CD4-positive, alpha-beta T cell treated with Interleukin-15 for 4 hours (primary cell): ENCODE measurements around the gene CTSZ.
"Not testable (repeated sequence)": the region's sequence is repeated elsewhere in the genome, so short reads cannot be mapped to it uniquely, and the experiment has no call there.

Experiments
- DNase-seq: peaks from one replicate; pipeline ENCODE4 v3.0.0-alpha.2; 2020; ENCODE audit warnings: low spot score

The CTSZ gene

DNA sequence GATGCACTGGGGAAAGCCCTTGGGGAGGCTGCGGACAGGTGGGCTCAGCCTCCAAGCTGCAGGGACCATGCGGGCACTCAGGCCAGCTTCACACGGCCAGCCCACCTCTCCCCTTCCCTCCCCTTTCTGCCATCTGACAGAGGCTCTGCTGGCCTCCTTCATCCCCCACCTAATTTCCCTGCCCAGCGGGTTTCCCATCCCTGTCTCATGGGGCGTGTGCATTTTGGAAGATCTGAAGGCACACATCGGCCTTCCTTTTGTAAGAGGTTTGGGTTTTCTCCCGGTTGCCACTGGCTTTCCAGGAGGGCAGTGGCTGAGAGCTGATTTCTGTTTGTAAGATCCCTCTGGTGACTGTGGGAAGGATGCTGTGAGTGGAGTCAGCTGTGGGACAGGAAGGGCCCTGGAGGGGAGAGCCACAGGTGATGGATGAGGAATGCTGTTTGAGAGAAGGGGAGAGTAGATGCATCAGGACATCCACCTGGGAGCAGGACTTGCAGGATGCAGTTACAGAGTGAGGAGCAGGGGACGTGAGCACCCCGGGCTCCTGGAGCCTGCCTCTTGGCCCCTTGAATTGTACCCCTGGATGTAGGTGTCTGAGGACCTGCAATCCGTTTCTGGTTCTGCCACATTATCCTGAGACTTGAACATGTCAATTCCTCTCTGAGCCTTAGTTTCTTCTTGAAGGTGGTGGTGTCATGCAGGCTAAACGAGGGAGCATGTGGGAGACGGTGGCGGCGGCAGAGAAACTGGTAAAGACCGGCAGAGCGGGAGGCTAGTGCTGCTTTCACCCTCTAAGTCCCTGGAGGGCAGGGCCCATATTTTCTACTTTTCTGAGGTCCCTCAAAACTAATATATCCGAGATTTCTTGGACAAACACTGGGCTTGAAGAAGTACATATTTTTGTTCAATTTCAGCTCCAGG is 6.2 kb upstream of the CTSZ start:
- no peak for DNase-seq

- DNase-seq: not testable (repeated sequence)
Measured at GRCh38 chr20:59011874-59012157, 4.8 kb upstream of the CTSZ start.

DNA sequence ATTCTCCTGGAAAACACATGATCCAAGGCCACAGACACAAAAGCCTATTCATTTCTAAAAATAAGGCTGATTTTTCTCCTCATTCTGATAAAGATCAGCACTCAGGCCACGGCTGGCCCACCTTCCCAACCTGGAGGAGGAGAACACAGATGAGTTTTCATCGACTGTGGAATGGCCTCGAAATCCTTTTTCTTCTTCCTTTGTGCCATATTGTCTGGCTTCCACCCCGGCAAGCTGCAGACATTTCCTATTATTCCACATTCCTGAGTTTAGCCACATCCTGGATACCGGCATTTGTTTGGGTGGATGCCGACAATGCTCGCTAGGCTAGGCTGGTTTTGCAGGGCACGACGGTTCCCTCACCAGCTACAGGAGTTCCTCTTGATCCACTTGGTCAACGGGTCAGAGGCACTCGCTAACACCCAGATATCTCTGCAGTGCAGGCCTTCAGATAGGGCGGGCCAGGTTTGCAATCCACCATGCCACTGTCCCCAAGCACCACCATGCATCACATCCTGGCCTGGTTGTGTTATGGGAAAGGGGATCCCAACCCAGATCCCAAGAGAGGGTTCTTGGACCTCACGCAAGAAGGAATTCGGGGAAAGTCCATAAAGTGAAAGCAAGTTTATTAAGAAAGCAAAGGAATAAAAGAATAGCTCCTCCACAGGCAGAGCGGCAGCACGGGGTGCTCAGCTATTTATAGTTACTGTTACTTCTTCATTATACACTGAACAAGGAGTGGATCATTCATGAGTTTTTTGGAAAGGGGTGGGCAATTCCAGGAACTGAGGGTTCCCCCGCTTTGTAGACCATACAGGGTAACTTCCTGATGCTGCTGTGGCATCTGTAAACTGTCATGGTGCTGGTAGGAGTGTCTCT is 4.2 kb upstream of the CTSZ start:
- DNase-seq: peak; percentile 24

- DNase-seq: no peak
Measured at GRCh38 chr20:59010321-59010994, 3.4 kb upstream of the CTSZ start.

- no peak for DNase-seq
Measured at GRCh38 chr20:59008715-59009336, 1.8 kb upstream of the CTSZ start.

GRCh38 chr20:59007665-59008511 is 834 bp upstream of the CTSZ start:
- DNase-seq: no peak

DNA sequence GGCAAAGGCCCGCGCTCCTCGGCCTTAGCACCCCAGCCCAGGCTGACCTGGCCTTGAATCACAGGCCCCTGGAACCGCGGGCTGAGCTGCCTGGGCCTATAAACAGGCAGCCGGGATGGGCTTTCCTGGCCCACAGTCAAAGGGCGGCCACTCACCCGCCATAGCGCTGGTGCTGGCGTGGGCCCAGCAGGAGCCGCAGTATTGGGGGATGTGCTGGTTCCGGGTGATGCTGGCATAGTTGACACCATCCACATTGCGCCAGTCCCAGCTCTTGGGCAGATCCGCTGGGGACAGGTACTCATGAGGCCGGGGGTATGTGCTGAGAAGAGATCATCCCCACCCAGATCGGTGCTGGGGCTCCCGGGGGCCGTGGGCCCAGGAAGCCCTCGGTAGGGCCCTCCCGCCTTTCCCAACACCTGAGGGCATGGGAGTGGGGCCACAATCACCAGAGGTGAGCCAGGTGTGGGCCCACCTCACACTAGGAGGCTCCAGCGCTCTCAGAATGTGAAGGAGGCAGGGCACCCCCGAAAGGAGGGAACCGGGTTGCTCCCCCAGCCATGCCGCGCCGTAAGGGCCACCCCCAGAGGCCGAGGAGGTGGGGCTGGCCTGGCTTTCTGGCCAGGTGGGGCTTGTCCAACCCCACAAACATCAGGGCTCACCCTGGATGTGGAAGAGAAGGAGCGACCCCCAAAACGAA is 739 bp downstream of the CTSZ start:
- DNase-seq: no peak

DNA sequence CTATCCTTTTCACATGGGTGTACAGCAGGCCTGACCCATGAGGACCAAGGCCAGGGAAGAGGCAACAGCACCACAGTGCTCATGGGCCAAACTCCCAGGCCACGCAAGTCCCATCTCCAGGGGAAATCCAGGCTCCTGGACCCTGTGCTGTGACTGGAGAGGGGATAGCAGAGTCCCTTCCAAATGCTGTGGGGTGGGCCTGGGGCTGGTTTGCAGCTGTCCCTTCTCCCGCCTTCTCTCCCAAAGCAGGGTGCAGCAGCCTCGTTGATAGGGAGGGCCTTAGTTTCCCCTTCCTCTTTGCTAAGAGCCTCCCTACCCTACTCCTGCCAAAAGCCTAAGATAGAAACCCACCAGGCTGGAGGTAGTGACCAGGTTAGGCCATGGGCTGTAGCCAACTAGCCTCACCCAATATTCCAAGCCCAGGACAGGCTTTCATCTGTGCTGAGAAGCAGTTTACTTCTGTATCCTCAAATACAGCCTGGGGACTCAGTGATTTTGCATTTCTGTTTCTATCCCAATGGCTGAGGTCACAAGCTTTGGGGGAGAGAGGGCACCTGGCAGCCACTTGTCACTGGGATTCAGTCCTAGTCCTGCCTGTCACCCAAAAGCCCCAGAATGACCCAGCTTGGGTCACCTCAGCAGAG is 1.4 kb downstream of the CTSZ start:
- DNase-seq: no peak

GRCh38 chr20:59004763-59005522 is 2.1 kb downstream of the CTSZ start:
- DNase-seq: peak; percentile 41

- peak; percentile 47 for DNase-seq
Measured at GRCh38 chr20:59004493-59004762, 2.6 kb downstream of the CTSZ start.

GRCh38 chr20:59003836-59004492 is 3.1 kb downstream of the CTSZ start:
- DNase-seq: no peak

DNA sequence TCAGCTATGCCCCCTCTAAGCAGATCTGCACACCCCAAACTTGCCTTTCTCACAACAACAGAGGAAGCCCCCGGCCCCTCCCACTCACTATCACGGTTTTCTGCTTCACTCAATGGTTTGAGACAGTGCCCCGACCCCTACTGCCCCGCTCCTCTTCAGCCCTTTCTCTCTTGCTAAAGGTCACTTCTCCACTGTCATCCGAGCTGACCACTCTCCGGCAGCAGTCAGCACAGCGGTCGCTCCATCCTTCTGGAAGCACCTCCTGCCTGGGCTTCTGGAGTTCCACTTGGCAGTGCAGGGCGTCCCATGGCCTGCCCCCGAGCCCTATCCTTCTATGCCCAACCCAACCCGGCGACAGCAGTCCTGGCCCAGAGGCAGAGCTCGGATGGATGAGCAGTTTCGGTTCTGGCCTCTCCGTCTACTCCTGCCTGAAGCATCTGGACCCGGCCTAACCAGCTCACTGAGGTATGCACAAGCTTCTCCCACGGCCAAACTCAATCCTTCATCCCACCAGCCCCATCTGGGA is 4.1 kb downstream of the CTSZ start:
- DNase-seq: no peak

DNA sequence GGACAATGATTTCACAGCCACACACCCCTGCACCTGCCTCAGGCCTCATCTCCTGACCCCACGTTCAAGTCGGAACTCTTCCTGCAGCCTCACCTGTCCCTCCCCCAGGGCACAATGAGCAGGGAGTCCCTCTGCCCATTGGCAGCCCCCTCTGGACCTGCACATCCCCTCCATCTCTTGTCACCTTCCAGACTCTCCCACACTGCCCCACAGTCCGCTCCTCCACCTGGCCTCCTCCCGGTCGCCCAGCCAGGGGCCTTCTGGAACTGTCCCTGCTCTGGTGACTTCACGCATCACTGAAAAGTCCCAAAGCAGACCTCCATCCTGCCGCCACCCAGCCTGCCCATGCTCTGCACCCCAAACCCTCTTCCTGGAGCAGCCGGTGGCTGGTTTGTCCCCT is 4.7 kb downstream of the CTSZ start:
- DNase-seq: no peak

- DNase-seq: no peak
Measured at GRCh38 chr20:59001449-59002171, 5.4 kb downstream of the CTSZ start.

DNA sequence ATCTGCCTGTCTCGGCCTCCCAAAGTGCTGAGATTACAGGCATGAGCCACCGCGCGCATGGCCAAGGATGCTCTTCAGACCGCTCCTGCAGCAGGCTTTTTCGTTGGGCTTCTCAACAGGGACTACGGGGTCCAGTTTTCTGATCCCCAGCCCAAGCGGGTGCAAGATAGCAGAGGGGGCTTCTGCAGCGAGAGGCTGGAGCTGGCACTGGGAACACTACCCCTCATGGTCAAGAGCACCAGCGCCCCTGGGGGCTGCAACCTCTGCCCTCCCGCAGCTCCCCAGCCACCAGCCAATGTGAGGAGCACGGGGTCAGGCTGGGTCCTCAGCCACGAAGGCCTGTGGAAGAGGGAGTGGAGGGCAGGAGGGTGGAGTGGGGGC is 6.0 kb downstream of the CTSZ start:
- no peak for DNase-seq

- no peak for DNase-seq
Measured at GRCh38 chr20:59000326-59000725, 6.7 kb downstream of the CTSZ start.

DNA sequence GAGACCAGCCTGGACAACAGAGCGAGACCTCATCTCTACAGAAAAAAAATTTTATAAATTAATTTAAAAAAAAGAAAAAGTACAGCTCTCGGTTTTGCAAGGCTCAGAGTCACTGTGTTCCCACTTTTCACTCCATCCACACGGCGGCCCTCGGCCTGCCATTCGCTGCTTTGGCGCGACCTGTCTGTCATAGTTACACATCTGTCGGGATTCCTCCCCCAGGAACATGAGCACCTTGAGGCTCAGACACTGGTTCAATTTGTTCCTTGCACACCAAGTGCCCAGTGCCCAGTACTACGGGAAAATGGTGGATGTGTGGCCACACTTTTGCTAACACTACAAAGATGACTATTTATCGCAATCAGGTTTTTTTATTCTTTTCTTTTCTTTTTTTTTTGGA is 8.4 kb downstream of the CTSZ start:
- no peak for DNase-seq

DNA sequence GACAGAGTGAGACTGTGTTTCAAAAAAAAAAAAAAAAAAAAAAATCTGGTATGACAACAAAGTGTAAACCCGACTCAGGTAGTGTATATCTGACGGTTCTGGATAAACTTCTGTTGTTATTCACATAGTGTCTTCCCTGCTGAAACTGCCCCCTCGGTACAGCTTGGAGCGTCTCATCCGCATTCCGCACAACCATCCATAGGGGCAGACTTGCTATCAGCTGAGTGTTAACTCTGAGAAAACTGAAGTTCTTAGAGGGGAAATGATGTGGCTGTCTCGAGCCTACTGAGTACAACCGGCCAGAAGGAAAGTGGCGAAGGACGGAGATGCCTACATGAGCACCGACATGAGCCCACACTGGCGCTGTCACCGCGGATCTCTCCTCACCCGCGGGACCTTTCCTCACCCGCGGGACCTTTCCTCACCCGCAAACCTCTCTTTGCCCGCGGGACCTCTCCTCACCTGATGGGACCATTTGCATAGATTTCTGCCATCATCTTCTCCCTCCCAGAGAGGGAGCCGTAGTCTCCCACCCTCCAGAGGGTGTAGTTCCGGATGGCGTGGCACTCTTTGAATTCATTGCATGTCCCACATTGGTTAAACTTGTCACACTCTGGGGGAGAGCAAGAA is 9.8 kb downstream of the CTSZ start:
- no peak for DNase-seq
